GM13976 (cell line): ENCODE data around the gene GID4.

Experiments
- DNase-seq: peaks from one replicate; pipeline ENCODE4 v3.0.0; 2012; ENCODE audit warnings: low spot score
- CTCF ChIP-seq: IDR thresholded peaks from 2 replicates; pipeline ENCODE4 v1.5.1; 2012; ENCODE audit warnings: borderline replicate concordance, mild to moderate bottlenecking; ENCODE audit not compliant: insufficient read depth; ENCODE audit errors: extremely low read depth, missing control alignments, control extremely low read depth
- in situ Hi-C: fragments of 300-500 bp; cut with MboI; formaldehyde crosslinking; loops from one replicate; pipeline ENCODE4 v1.12.0; 2022; ENCODE audit warnings: low sequenced_read_pairs, mixed read lengths, inconsistent platforms; ENCODE audit not compliant: unreplicated experiment

The GID4 gene

GRCh38 chr17:17998934-17999333 is 40.3 kb upstream of the GID4 start:
- in situ Hi-C loops, result no loop called here
- DNase-seq, result no peak
- TF ChIP-seq CTCF, result no peak

GRCh38 chr17:17999364-18000029 is 39.7 kb upstream of the GID4 start:
- no peak for TF ChIP-seq CTCF
- no peak for DNase-seq
- in situ Hi-C loops, result no loop called here

- no peak for DNase-seq
- in situ Hi-C loops, result no loop called here
- TF ChIP-seq CTCF, result no peak
These were observed 39.2 kb upstream of the GID4 start for GRCh38 chr17:18000030-18000408.

- no peak for DNase-seq
- TF ChIP-seq CTCF, result no peak
- in situ Hi-C loops, result no loop called here
These were observed 37.0 kb upstream of the GID4 start for GRCh38 chr17:18002171-18002570.

GRCh38 chr17:18004345-18004744 is 34.9 kb upstream of the GID4 start:
- DNase-seq, result no peak
- no peak for TF ChIP-seq CTCF
- in situ Hi-C loops, result no loop called here

GRCh38 chr17:18004884-18005305 is 34.3 kb upstream of the GID4 start:
- DNase-seq, result no peak
- no peak for TF ChIP-seq CTCF
- in situ Hi-C loops, result no loop called here
